K562 (cell line): ENCODE data around the gene RAE1. TPM values are rescaled to one million over a fixed set of nuclear protein-coding genes. Genes with fewer than 3 reads are reported as not detected.

Experiments
- ATF1 ChIP-seq, 2 experiments: fragments of 450-650 bp in 1 of 2; IDR thresholded peaks; 2 replicates each; pipeline ENCODE4 v1.6.1; 2016; ENCODE audit warnings: missing compliant biosample characterization in 1 of 2, missing genetic modification characterization in 1 of 2
- CEBPG ChIP-seq, 3 experiments: fragments of 200-800 bp in 1 of 3; sonication (Bioruptor generic) in 1 of 3; sonication (generic) in 1 of 3; formaldehyde crosslinking in 1 of 3; IDR thresholded peaks in 2 of 3; conservative IDR thresholded peaks in 1 of 3; 2 replicates each; pipeline versions ENCODE4 v1.6.1 to v1.8.0; 2016 to 2022; ENCODE audit warnings: missing compliant biosample characterization in 2 of 3, missing genetic modification characterization in 2 of 3, mild to moderate bottlenecking in 1 of 3, missing genetic modification reagents in 1 of 3
- KAT8 ChIP-seq: fragments of 450-650 bp; IDR thresholded peaks from 2 replicates; pipeline ENCODE4 v1.6.1; 2016; ENCODE audit warnings: low read depth, mild to moderate bottlenecking
- MCM5 ChIP-seq: fragments of 450-650 bp; IDR thresholded peaks from 2 replicates; pipeline ENCODE4 v1.6.1; 2016; ENCODE audit warnings: low read depth
- PHF20 ChIP-seq: fragments of 450-650 bp; IDR thresholded peaks from 2 replicates; pipeline ENCODE4 v1.6.1; 2018; ENCODE audit not compliant: partially characterized antibody
- PTTG1 ChIP-seq: fragments of 450-650 bp; IDR thresholded peaks from 2 replicates; pipeline ENCODE4 v1.6.1; 2016; ENCODE audit warnings: low read depth, mild to moderate bottlenecking, missing genetic modification characterization, missing compliant biosample characterization
- PURB ChIP-seq: sonication (generic); formaldehyde crosslinking; IDR thresholded peaks from 2 replicates; pipeline ENCODE4 v1.9.0; 2021; ENCODE audit warnings: low read depth, mild to moderate bottlenecking, missing genetic modification reagents
- SMAD4 ChIP-seq: fragments of 250-450 bp; sonication (Bioruptor Pico); conservative IDR thresholded peaks from 2 replicates; pipeline ENCODE4 v1.8.0; 2021; ENCODE audit warnings: inconsistent platforms, mild to moderate bottlenecking, moderate library complexity
- ZFP36 ChIP-seq: fragments of 150-350 bp; IDR thresholded peaks from 2 replicates; pipeline ENCODE4 v1.6.1; 2018; ENCODE audit warnings: low read length, low read depth; ENCODE audit not compliant: partially characterized antibody
- ZFPM2 ChIP-seq: fragments of 250-450 bp; sonication (Bioruptor Pico); IDR thresholded peaks from 2 replicates; pipeline ENCODE4 v1.5.1; 2022; ENCODE audit warnings: mild to moderate bottlenecking
- ZNF311 ChIP-seq: fragments of 250-450 bp; sonication (Bioruptor Pico); IDR thresholded peaks from 2 replicates; pipeline ENCODE4 v1.4.0; 2020; ENCODE audit warnings: mild to moderate bottlenecking, moderate library complexity
- ZNF316 ChIP-seq: fragments of 450-650 bp; IDR thresholded peaks from 2 replicates; pipeline ENCODE4 v1.6.1; 2016
- ZSCAN29 ChIP-seq: fragments of 450-650 bp; IDR thresholded peaks from 2 replicates; pipeline ENCODE4 v1.6.1; 2017
- polyA plus RNA-seq, 8 experiments: library from polyadenylated mRNA; depleted of rRNA in 4 of 8; stranded (reverse) in 5 of 8; unstranded in 3 of 8; fragments of >200 nt; fragmentation: Nextera tagmentation in 2 of 8; fragmentation: Illumina TruSeq in 1 of 8; extraction: Ambion mirVana in 2 of 8; extraction: Trizol in 1 of 8; gene quantifications; 2 replicates each; pipeline versions ENCODE4 v1.2.1 to v1.2.3, GENCODE V29; 2011 to 2014; ENCODE audit warnings: inconsistent platforms in 1 of 8, missing spikeins in 1 of 8
- total RNA-seq, 7 experiments: library from RNA; depleted of rRNA in 6 of 7; stranded (reverse); fragments of >200 nt in 6 of 7; fragmentation: Illumina TruSeq in 2 of 7; extraction: Trizol in 2 of 7; gene quantifications; 2 replicates each; pipeline versions ENCODE4 v1.2.1 to v1.2.3, GENCODE V29; 2011 to 2021; ENCODE audit warnings: low replicate concordance in 1 of 7
- TF ChIP-seq, protein P1 (sequence below): fragments of 250-450 bp; sonication (Bioruptor Pico); IDR thresholded peaks from 2 replicates; pipeline ENCODE4 v1.4.0; 2020; ENCODE audit warnings: mild to moderate bottlenecking, moderate library complexity
- TF ChIP-seq, protein P2 (sequence below), 2 experiments: fragments of 450-650 bp; conservative IDR thresholded peaks; 2 replicates each; pipeline ENCODE4 v1.6.1; 2017; ENCODE audit warnings: mild to moderate bottlenecking in 2 of 2, moderate library complexity in 2 of 2
- TF ChIP-seq, protein P3 (sequence below): sonication (generic); formaldehyde crosslinking; IDR thresholded peaks from 2 replicates; pipeline ENCODE4 v1.8.0; 2022; ENCODE audit warnings: missing genetic modification reagents, mild to moderate bottlenecking, moderate library complexity, borderline replicate concordance
- TF ChIP-seq, protein P4 (sequence below): IDR thresholded peaks from 2 replicates; pipeline ENCODE4 v1.6.1; 2011; ENCODE audit not compliant: insufficient read length; ENCODE audit errors: extremely low read depth
- TF ChIP-seq, protein P5 (sequence below): IDR thresholded peaks from 2 replicates; pipeline ENCODE4 v1.6.1; 2011; ENCODE audit warnings: borderline replicate concordance, low read depth, mild to moderate bottlenecking, moderate library complexity, low read length; ENCODE audit not compliant: insufficient read depth, poor library complexity, severe bottlenecking

The RAE1 gene
- total and polyA plus RNA-seq, 9 of the 15 experiments (the other 6 are each of a cell fraction or from before 2014, with no cell fraction given) = 33.7 to 248 (median 77.7) TPM

DNA sequence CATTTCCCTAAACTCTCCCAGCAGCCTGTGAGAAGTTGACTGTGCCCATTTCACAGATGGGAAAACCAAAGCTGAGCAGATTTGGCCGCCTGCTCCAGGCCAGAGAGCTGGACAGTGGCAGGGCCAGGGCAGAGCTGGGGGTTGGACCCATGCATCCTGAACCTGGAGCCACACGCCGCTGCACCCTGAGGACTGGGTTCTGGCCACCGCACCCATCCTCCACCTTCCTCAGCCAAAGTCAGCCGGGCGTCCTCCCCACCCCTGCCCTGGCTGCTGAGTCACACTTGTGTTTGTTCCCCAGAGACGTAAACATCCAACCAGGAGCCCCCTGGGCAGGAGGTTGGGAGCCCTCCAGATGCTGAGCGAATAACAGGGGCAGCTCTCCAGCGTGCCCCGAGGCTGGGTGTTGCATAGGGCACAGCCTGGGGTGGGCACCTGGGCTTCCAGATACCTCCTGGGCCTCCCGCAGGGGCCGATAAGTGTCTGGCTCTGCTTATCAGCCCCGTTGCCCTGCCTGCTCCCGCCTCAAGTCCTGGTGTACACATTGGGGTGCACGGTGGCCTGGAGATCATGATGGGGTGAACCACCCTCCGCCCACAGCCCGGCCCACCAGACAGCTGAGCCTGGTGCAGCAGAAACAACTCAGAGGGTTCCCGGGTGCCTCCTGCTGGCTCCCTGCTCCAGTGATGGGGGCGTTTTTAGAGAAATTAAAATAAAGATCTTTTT lies 64.0 kb downstream of the RAE1 start (continued):
- TF ChIP-seq, protein P1, sequence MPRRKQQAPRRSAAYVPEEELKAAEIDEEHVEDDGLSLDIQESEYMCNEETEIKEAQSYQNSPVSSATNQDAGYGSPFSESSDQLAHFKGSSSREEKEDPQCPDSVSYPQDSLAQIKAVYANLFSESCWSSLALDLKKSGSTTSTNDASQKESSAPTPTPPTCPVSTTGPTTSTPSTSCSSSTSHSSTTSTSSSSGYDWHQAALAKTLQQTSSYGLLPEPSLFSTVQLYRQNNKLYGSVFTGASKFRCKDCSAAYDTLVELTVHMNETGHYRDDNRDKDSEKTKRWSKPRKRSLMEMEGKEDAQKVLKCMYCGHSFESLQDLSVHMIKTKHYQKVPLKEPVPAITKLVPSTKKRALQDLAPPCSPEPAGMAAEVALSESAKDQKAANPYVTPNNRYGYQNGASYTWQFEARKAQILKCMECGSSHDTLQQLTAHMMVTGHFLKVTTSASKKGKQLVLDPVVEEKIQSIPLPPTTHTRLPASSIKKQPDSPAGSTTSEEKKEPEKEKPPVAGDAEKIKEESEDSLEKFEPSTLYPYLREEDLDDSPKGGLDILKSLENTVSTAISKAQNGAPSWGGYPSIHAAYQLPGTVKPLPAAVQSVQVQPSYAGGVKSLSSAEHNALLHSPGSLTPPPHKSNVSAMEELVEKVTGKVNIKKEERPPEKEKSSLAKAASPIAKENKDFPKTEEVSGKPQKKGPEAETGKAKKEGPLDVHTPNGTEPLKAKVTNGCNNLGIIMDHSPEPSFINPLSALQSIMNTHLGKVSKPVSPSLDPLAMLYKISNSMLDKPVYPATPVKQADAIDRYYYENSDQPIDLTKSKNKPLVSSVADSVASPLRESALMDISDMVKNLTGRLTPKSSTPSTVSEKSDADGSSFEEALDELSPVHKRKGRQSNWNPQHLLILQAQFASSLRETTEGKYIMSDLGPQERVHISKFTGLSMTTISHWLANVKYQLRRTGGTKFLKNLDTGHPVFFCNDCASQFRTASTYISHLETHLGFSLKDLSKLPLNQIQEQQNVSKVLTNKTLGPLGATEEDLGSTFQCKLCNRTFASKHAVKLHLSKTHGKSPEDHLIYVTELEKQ (CRISPR knock-in tag) = no peak
- TF ChIP-seq ZFP36 (no peak), ZNF316 (peak; percentile 73), ZNF311 (CRISPR knock-in tag) (no peak), MCM5 (no peak), SMAD4 (CRISPR knock-in tag) (peak; percentile 67), PTTG1 (no peak), ZSCAN29 (no peak), ATF1 (CRISPR knock-in tag; IDR thresholded peaks at IDR 0.05) (no peak), ATF1 (tag; IDR thresholded peaks at IDR 0.05) (peak; percentile 49; the same call in 1 of the 2 replicates), KAT8 (no peak), CEBPG (CRISPR knock-in tag; IDR thresholded peaks at IDR 0.05) (no peak), CEBPG (tag; conservative IDR thresholded peaks at IDR 0.05 in 1 of 2, IDR thresholded peaks at IDR 0.05 in 1 of 2) (no peak), ZFPM2 (CRISPR knock-in tag) (no peak), PURB (CRISPR knock-in tag) (no peak), PHF20 (peak; percentile 69)
- TF ChIP-seq, protein P2, sequence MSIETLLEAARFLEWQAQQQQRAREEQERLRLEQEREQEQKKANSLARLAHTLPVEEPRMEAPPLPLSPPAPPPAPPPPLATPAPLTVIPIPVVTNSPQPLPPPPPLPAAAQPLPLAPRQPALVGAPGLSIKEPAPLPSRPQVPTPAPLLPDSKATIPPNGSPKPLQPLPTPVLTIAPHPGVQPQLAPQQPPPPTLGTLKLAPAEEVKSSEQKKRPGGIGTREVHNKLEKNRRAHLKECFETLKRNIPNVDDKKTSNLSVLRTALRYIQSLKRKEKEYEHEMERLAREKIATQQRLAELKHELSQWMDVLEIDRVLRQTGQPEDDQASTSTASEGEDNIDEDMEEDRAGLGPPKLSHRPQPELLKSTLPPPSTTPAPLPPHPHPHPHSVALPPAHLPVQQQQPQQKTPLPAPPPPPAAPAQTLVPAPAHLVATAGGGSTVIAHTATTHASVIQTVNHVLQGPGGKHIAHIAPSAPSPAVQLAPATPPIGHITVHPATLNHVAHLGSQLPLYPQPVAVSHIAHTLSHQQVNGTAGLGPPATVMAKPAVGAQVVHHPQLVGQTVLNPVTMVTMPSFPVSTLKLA (conservative IDR thresholded peaks at IDR 0.05) = peak; percentile 42 to 64; a peak in 2 of 4 replicates
- TF ChIP-seq, protein P3, sequence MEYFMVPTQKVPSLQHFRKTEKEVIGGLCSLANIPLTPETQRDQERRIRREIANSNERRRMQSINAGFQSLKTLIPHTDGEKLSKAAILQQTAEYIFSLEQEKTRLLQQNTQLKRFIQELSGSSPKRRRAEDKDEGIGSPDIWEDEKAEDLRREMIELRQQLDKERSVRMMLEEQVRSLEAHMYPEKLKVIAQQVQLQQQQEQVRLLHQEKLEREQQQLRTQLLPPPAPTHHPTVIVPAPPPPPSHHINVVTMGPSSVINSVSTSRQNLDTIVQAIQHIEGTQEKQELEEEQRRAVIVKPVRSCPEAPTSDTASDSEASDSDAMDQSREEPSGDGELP (CRISPR knock-in tag) = peak; percentile 87
- TF ChIP-seq, protein P4, sequence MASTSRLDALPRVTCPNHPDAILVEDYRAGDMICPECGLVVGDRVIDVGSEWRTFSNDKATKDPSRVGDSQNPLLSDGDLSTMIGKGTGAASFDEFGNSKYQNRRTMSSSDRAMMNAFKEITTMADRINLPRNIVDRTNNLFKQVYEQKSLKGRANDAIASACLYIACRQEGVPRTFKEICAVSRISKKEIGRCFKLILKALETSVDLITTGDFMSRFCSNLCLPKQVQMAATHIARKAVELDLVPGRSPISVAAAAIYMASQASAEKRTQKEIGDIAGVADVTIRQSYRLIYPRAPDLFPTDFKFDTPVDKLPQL = no peak
- TF ChIP-seq, protein P5, sequence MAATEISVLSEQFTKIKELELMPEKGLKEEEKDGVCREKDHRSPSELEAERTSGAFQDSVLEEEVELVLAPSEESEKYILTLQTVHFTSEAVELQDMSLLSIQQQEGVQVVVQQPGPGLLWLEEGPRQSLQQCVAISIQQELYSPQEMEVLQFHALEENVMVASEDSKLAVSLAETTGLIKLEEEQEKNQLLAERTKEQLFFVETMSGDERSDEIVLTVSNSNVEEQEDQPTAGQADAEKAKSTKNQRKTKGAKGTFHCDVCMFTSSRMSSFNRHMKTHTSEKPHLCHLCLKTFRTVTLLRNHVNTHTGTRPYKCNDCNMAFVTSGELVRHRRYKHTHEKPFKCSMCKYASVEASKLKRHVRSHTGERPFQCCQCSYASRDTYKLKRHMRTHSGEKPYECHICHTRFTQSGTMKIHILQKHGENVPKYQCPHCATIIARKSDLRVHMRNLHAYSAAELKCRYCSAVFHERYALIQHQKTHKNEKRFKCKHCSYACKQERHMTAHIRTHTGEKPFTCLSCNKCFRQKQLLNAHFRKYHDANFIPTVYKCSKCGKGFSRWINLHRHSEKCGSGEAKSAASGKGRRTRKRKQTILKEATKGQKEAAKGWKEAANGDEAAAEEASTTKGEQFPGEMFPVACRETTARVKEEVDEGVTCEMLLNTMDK = no peak
